Measurements from ENCODE around the gene TMEM256. TPM values are rescaled to one million over a fixed set of nuclear protein-coding genes. Genes with fewer than 3 reads are reported as not detected.

TMEM256 gene
- total RNA-seq, 1 experiment from 2014 or later = 151 TPM

- H3K79me2 ChIP-seq (ENCODE audit: insufficient read depth, low read length) = no peaks in the 10 kb centered on the region; the same call in 1 of the 2 replicates
- H2AFZ ChIP-seq (ENCODE audit: low read length) = no peak overlapping the region
- H3K4ac ChIP-seq (ENCODE audit: low read depth, low read length) = no peak overlapping the region
- H3K27me3 ChIP-seq (ENCODE audit: insufficient read depth, low read length) = no peaks in the 10 kb centered on the region
- H3K9ac ChIP-seq (ENCODE audit: extremely low read depth, insufficient read length, low read length) = no peak overlapping the region
- no peak overlapping the region for H3K4me2 ChIP-seq (ENCODE audit: insufficient read depth, insufficient read length, low read length)
- H3K27ac ChIP-seq (ENCODE audit: insufficient read length, low read depth, low read length) = no peak overlapping the region
- H2BK12ac ChIP-seq (ENCODE audit: insufficient read length, low read depth, low read length) = no peak overlapping the region
- no CpG with 5 or more reads among the region's 8 CpGs for WGBS (ENCODE audit: extremely low coverage, insufficient read length, low lambda C conversion rate)
- no peak overlapping the region for H2AK5ac ChIP-seq (ENCODE audit: insufficient read length, low read length)
- H2BK15ac ChIP-seq (ENCODE audit: low read depth, low read length) = no peak overlapping the region
- no peak for DNase-seq
- no peak overlapping the region for H2BK5ac ChIP-seq (ENCODE audit: insufficient read length, low read length)
- no peaks in the 10 kb centered on the region for H3K4me1 ChIP-seq (ENCODE audit: insufficient read depth, low read length)
- no peak overlapping the region for H4K5ac ChIP-seq (ENCODE audit: insufficient read length, low read depth, low read length)
- no peaks in the 10 kb centered on the region for H3K9me3 ChIP-seq (ENCODE audit: control insufficient read depth, low read depth, low read length)
- H3K4me1 Mint-ChIP-seq = peaks cover 17 to 23% of the 10 kb centered on the region in 2 experiments
- TF ChIP-seq CTCF (conservative IDR thresholded peaks at IDR 0.05) = no peak
- no peaks in the 10 kb centered on the region for H3K79me1 ChIP-seq (ENCODE audit: insufficient read depth, low read depth, low read length, poor library complexity, severe bottlenecking)
- H3K23me2 ChIP-seq (ENCODE audit: insufficient read length, low read depth, low read length, poor library complexity, severe bottlenecking) = peaks cover 6% of the 10 kb centered on the region
- H3K9me3 Mint-ChIP-seq = no peaks in the 10 kb centered on the region
- no peak overlapping the region for H4K8ac ChIP-seq (replicated peaks; ENCODE audit: insufficient read length, low read depth, low read length)
- no peak overlapping the region for H2BK20ac ChIP-seq (ENCODE audit: low read depth, low read length, poor library complexity, severe bottlenecking)
- no peak overlapping the region; a peak in 1 of 5 replicates for H3K4me3 Mint-ChIP-seq
- H3K27me3 Mint-ChIP-seq (ENCODE audit: low read depth) = peaks cover 12% of the 10 kb centered on the region
- H3T11ph ChIP-seq (ENCODE audit: low read length) = no peak overlapping the region
- H3K14ac ChIP-seq (ENCODE audit: insufficient read depth, low read length) = no peak overlapping the region
- H3K36me3 Mint-ChIP-seq (ENCODE audit: insufficient read depth in 1 of 3, low read depth in 3 of 3) = no peaks in the 10 kb centered on the region
- H3K18ac ChIP-seq (ENCODE audit: insufficient read length, low read depth, low read length) = no peak overlapping the region
- H3K27ac Mint-ChIP-seq = no peak overlapping the region
- no peak overlapping the region for H4K91ac ChIP-seq (ENCODE audit: insufficient read length, low read depth, low read length)
- no peak overlapping the region for H2BK120ac ChIP-seq (ENCODE audit: low read depth, low read length, poor library complexity, severe bottlenecking)
- H4K20me1 ChIP-seq (ENCODE audit: control insufficient read depth, insufficient read depth, insufficient read length) = no peaks in the 10 kb centered on the region
- H3K23ac ChIP-seq (ENCODE audit: insufficient read length, low read depth, low read length) = no peak overlapping the region
- H3K56ac ChIP-seq (ENCODE audit: insufficient read length, low read depth, low read length) = no peak overlapping the region
Measured at GRCh38 chr17:7355573-7355972, 48.3 kb downstream of the TMEM256 start.

Measured in H9 (cell line).